Stomach (tissue), 4 donors: ENCODE results near the gene MYO5C.

ENCODE experiments used
- CTCF ChIP-seq, 7 experiments: fragments of 450-650 bp in 4 of 7; fragments of 200-600 bp in 3 of 7; sonication (generic) in 3 of 7; IDR thresholded peaks; one replicate each; pipeline ENCODE4 v1.5.1; 2016 to 2019; ENCODE audit warnings: antibody characterized with exemption in 7 of 7, control low read depth in 2 of 7, mild to moderate bottlenecking in 1 of 7
- POLR2A ChIP-seq, 4 donors: fragments of 450-650 bp; IDR thresholded peaks; one replicate each; pipeline ENCODE4 v1.6.1; 2016; ENCODE audit warnings: antibody characterized with exemption in 4 of 4, control low read depth in 2 of 4, mild to moderate bottlenecking in 1 of 4, moderate library complexity in 1 of 4

DNA sequence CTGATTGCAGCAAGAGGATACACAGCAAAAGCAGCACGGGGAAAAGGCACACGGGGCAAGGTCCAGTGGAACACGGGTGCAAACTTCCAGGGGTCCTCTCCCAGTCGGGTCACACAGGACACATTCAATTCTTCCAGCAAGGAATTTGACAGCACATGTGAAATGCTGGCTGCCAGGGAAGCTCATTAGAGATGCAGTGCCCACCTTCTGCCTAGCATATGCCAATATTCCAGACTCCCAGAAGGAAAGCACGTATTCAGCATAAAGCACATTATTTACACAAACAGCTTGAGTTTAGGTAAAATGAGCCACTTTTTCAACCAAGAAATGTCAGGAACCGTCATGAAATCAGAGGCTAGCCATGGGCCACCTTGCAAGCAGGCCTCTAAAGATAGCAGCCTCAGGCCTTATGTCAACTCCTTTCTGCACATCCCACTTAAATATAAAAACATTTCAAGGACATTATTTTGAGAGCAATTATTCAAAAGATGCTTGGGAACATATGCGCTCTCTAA lies 19.3 kb downstream of the MYO5C start:
- TF ChIP-seq CTCF (IDR thresholded peaks at IDR 0.05) (no peak), POLR2A (IDR thresholded peaks at IDR 0.05) (no peak)
